HCT116 (cell line): Measurements from ENCODE around the gene FBN3. TPM values are rescaled to one million over a fixed set of nuclear protein-coding genes. Genes with fewer than 3 reads are reported as not detected.

Experiments used
- ATAC-seq: fragments of 200-7000 bp; cut with Tn5 transposase; 2 replicates; pipeline ENCODE4 v1.9.1; 2020; ENCODE audit warnings: mild to moderate bottlenecking, moderate library complexity
- BruUV-seq: library from RNA; stranded (reverse); fragments of 400-500 nt; replicated peaks from 2 replicates; lab custom pipeline; 2021; lab: Mats Ljungman, UMichigan
- CTCF ChIA-PET: fragments of 300-600 bp; sonication (Branson Sonifier 250); formaldehyde crosslinking; loops from one replicate; lab custom pipeline; 2021; ENCODE audit warnings: antibody characterized with exemption; lab: Charles Lee
- POLR2A ChIA-PET: fragments of 300-600, 350-600 bp; sonication (Branson Sonifier 250); formaldehyde crosslinking; loops from one replicate; lab custom pipeline; 2021; ENCODE audit warnings: antibody characterized with exemption; lab: Charles Lee
- RAD21 ChIA-PET, 2 experiments: fragments of 300-600 bp; sonication (Branson Sonifier 250); formaldehyde crosslinking; loops; one replicate each; lab custom pipeline; 2023; ENCODE audit warnings: low total read pairs in 2 of 2; ENCODE audit not compliant: uncharacterized antibody in 2 of 2, unreplicated experiment in 2 of 2, low non-redundant PET in 1 of 2; lab: Charles Lee
- DNase-seq: peaks from one replicate; pipeline ENCODE4 v3.0.0-alpha.2; 2010; ENCODE audit warnings: low read depth, low spot score
- H2AFZ ChIP-seq: fragments of 200-600 bp; shearing (Covaris generic), sonication (generic); 2 replicates; pipeline ENCODE4 v1.6.1; 2017; ENCODE audit warnings: low read depth, mixed run types, mixed read lengths, antibody characterized with exemption, low read length; ENCODE audit not compliant: poor library complexity, severe bottlenecking
- H3K27ac ChIP-seq: 2 replicates; pipeline ENCODE4 v1.5.1; 2012; ENCODE audit warnings: low read depth, low read length
- H3K27me3 ChIP-seq: fragments of 200-600 bp; sonication (generic); 2 replicates; pipeline ENCODE4 v1.6.1; 2016; ENCODE audit warnings: mixed run types, low read length, mixed read lengths; ENCODE audit not compliant: insufficient read depth
- H3K36me3 ChIP-seq, 2 experiments: fragments of 200-500 bp in 1 of 2; fragments of 200-600 bp in 1 of 2; sonication (Bioruptor generic) in 1 of 2; sonication (generic) in 1 of 2; 2 replicates each; pipeline versions ENCODE4 v1.5.1 to v1.6.1; 2014 to 2016; ENCODE audit warnings: low read length in 2 of 2, inconsistent platforms in 1 of 2, mixed read lengths in 1 of 2, mixed run types in 1 of 2; ENCODE audit not compliant: insufficient read depth in 2 of 2, control insufficient read depth in 1 of 2
- H3K4me1 ChIP-seq, 2 experiments: fragments of 200-600 bp in 1 of 2; sonication (generic) in 1 of 2; 2 replicates each; pipeline versions ENCODE4 v1.5.1 to v1.6.1; 2012 to 2017; ENCODE audit warnings: low read length in 2 of 2, inconsistent platforms in 1 of 2, mild to moderate bottlenecking in 1 of 2, mixed read lengths in 1 of 2, mixed run types in 1 of 2, moderate library complexity in 1 of 2; ENCODE audit not compliant: insufficient read depth in 2 of 2, control insufficient read depth in 1 of 2
- H3K4me2 ChIP-seq: fragments of 200-600 bp; sonication (generic); 2 replicates; pipeline ENCODE4 v1.6.1; 2017; ENCODE audit warnings: mixed run types, low read length, mixed read lengths
- H3K4me3 ChIP-seq, 2 experiments: fragments of 200-600 bp in 1 of 2; sonication (generic) in 1 of 2; replicated peaks in 1 of 2; 2 replicates each; pipeline ENCODE4 v1.5.1; 2011 to 2016; ENCODE audit warnings: low read length in 2 of 2, control low read depth in 1 of 2, low read depth in 1 of 2, mild to moderate bottlenecking in 1 of 2, mixed read lengths in 1 of 2, mixed run types in 1 of 2
- H3K79me2 ChIP-seq: fragments of 200-600 bp; sonication (generic); 2 replicates; pipeline ENCODE4 v1.6.1; 2017; ENCODE audit warnings: mild to moderate bottlenecking, mixed run types, low read length, moderate library complexity, mixed read lengths; ENCODE audit not compliant: insufficient read depth
- H3K9ac ChIP-seq: fragments of 200-600 bp; sonication (generic); 2 replicates; pipeline ENCODE4 v1.6.1; 2016; ENCODE audit warnings: low read length, mixed read lengths
- H3K9me2 ChIP-seq: fragments of 200-600 bp; sonication (generic), shearing (Covaris generic); 2 replicates; pipeline ENCODE4 v1.6.1; 2017; ENCODE audit warnings: mixed run types, mild to moderate bottlenecking, moderate library complexity; ENCODE audit not compliant: insufficient read depth
- H3K9me3 ChIP-seq, 2 experiments: fragments of 200-500 bp in 1 of 2; fragments of 200-600 bp in 1 of 2; sonication (Bioruptor generic) in 1 of 2; sonication (generic) in 1 of 2; 2 replicates each; pipeline ENCODE4 v1.6.1; 2014 to 2017; ENCODE audit warnings: low read length in 2 of 2, mixed read lengths in 2 of 2, inconsistent platforms in 1 of 2, low read depth in 1 of 2, mild to moderate bottlenecking in 1 of 2, mixed run types in 1 of 2, moderate library complexity in 1 of 2; ENCODE audit not compliant: control insufficient read depth in 1 of 2, insufficient read depth in 1 of 2
- H4K20me1 ChIP-seq: fragments of 200-600 bp; sonication (generic), shearing (Covaris generic); 2 replicates; pipeline ENCODE4 v1.6.1; 2017; ENCODE audit warnings: mixed run types, mild to moderate bottlenecking, moderate library complexity; ENCODE audit not compliant: insufficient read depth
- CBX3 ChIP-seq: IDR thresholded peaks from 2 replicates; pipeline ENCODE4 v1.6.1; 2012; ENCODE audit warnings: low read depth
- CTCF ChIP-seq, 3 experiments: fragments of 200-600 bp in 1 of 3; sonication (generic) in 1 of 3; IDR thresholded peaks in 2 of 3; conservative IDR thresholded peaks in 1 of 3; 2 replicates each; pipeline ENCODE4 v1.5.1; 2012 to 2017; ENCODE audit warnings: low read depth in 2 of 3, low read length in 2 of 3, antibody characterized with exemption in 1 of 3, borderline replicate concordance in 1 of 3, control low read depth in 1 of 3, mild to moderate bottlenecking in 1 of 3, mixed read lengths in 1 of 3, mixed run types in 1 of 3, moderate library complexity in 1 of 3; ENCODE audit not compliant: insufficient read depth in 1 of 3
- EGR1 ChIP-seq: IDR thresholded peaks from 2 replicates; pipeline ENCODE4 v1.6.1; 2012; ENCODE audit warnings: low read depth
- ELF1 ChIP-seq: IDR thresholded peaks from 2 replicates; pipeline ENCODE4 v1.6.1; 2012; ENCODE audit warnings: low read depth, borderline replicate concordance
- EZH2 ChIP-seq: fragments of 200-600 bp; sonication (generic); IDR thresholded peaks from 2 replicates; pipeline ENCODE4 v1.6.1; 2017; ENCODE audit warnings: antibody characterized with exemption, mixed run types
- EZH2phosphoT487 ChIP-seq: fragments of 200-600 bp; IDR thresholded peaks from 2 replicates; pipeline ENCODE4 v1.6.1; 2018; ENCODE audit warnings: antibody characterized with exemption, borderline replicate concordance
- FOSL1 ChIP-seq: IDR thresholded peaks from 2 replicates; pipeline ENCODE4 v1.6.1; 2012; ENCODE audit warnings: low read depth
- POLR2A ChIP-seq: IDR thresholded peaks from 2 replicates; pipeline ENCODE4 v1.7.0; 2011; ENCODE audit warnings: borderline replicate concordance; ENCODE audit not compliant: insufficient read depth, insufficient read length; ENCODE audit errors: extremely low read depth
- RAD21 ChIP-seq: IDR thresholded peaks from 2 replicates; pipeline ENCODE4 v1.6.1; 2012; ENCODE audit warnings: low read depth, mild to moderate bottlenecking
- REST ChIP-seq: IDR thresholded peaks from 2 replicates; pipeline ENCODE4 v1.6.1; 2012; ENCODE audit warnings: low read depth
- SIN3A ChIP-seq: IDR thresholded peaks from 2 replicates; pipeline ENCODE4 v1.6.1; 2012; ENCODE audit warnings: low read depth
- SP1 ChIP-seq: IDR thresholded peaks from 2 replicates; pipeline ENCODE4 v1.6.1; 2012; ENCODE audit warnings: low read depth
- ZBTB33 ChIP-seq: IDR thresholded peaks from 2 replicates; pipeline ENCODE4 v1.6.1; 2011; ENCODE audit warnings: mild to moderate bottlenecking, low read length, moderate library complexity; ENCODE audit not compliant: insufficient replicate concordance; ENCODE audit errors: extremely low read depth
- ZNF274 ChIP-seq: fragments of 200-500 bp; sonication (Bioruptor generic); IDR thresholded peaks from 2 replicates; pipeline ENCODE4 v1.6.1; 2014; ENCODE audit warnings: mild to moderate bottlenecking, low read depth, low read length, inconsistent platforms
- intact Hi-C: fragments of 100-400 bp; cut with micrococcal nuclease; formaldehyde crosslinking; loops from 2 replicates; pipeline ENCODE4 v1.10.0; 2022
- total RNA-seq: library from RNA; stranded (reverse); gene quantifications from one replicate; pipeline ENCODE4 v1.2.1, GENCODE V29; 2021; ENCODE audit not compliant: unreplicated experiment

Gene FBN3
- total RNA-seq, 1 experiment from 2014 or later: 6.6 TPM

DNA sequence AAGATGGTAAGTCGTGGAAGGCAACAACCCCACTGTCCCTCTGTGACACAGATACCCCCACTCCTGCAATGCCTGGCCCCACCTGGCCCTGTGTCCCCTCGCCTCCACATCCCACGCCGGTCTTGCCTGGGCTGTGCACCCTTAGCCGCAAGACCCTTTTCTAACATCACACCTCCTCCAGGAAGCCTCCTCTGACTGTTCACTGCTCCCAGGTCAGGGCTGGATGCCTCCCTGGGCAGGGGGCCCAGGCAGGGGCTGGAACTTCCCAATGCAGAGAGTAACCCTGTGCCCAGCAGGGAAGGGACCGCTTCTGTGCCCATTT, 1.3 kb downstream of the FBN3 start:
- POLR2A ChIA-PET: no interaction called here
- RAD21 ChIA-PET: no interaction called here
- Histone ChIP-seq H3K4me3 (peak overlapping the region in 1 of 2 experiments; percentile 70; a peak in 3 of 4 replicates), H3K9ac (peak overlapping the region; percentile 60; the same call in 1 of the 2 replicates), H3K27ac (no peak overlapping the region; the same call in 1 of the 2 replicates), H2AFZ (no peak overlapping the region), H4K20me1 (no peaks in the 10 kb centered on the region), H3K4me1 (peaks cover 8 to 26% of the 10 kb centered on the region in 2 experiments; a peak in 3 of 4 replicates), H3K36me3 (no peaks in the 10 kb centered on the region), H3K27me3 (no peaks in the 10 kb centered on the region), H3K9me3 (no peaks in the 10 kb centered on the region), H3K4me2 (peak overlapping the region; percentile 100), H3K9me2 (no peaks in the 10 kb centered on the region), H3K79me2 (no peaks in the 10 kb centered on the region)
- intact Hi-C loops: no loop called here
- ATAC-seq (no peak), DNase-seq (no peak)
- BruUV-seq: no TSS peak
- CTCF ChIA-PET: no interaction called here
- TF ChIP-seq CBX3 (no peak), EGR1 (no peak)

DNA sequence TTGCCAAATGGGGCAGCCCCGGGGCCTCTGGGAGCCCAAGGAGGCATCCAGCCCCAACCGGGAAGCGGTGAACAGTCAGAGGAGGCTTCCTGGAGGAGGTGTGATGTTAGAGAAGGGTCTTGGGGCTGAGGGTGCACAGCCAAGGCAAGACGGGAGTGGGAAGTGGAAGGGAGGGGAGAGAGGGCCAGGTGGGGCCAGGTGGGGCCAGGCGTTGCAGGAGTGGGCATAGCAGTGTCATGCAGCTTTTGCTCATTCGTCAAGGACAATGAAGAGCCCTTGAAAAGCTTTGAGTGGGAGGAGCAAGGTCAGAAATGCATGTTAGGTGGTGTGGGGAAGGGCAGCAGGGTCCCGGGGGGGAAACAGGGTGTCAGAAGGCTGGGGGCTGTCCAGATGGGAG, 1.8 kb downstream of the FBN3 start:
- RAD21 ChIA-PET: no interaction called here
- H3K9me2 ChIP-seq: no peaks in the 10 kb centered on the region
- H3K4me1 ChIP-seq: peaks cover 8 to 26% of the 10 kb centered on the region in 2 experiments; a peak in 3 of 4 replicates
- intact Hi-C loops: no loop called here
- H3K27me3 ChIP-seq: no peaks in the 10 kb centered on the region
- no peaks in the 10 kb centered on the region for H3K36me3 ChIP-seq
- CTCF ChIA-PET: no interaction called here
- BruUV-seq: no TSS peak
- no peak for DNase-seq
- POLR2A ChIA-PET: no interaction called here
- H3K9me3 ChIP-seq: no peaks in the 10 kb centered on the region
- no peak for ATAC-seq
- no peaks in the 10 kb centered on the region for H3K79me2 ChIP-seq
- H3K4me2 ChIP-seq: no peak overlapping the region
- no peak overlapping the region for H3K27ac ChIP-seq
- no peak overlapping the region for H3K9ac ChIP-seq
- no peak overlapping the region for H2AFZ ChIP-seq
- H3K4me3 ChIP-seq: no peak overlapping the region
- H4K20me1 ChIP-seq: no peaks in the 10 kb centered on the region
- no peak for TF ChIP-seq EZH2
- no peak for TF ChIP-seq EZH2phosphoT487
- no peak for TF ChIP-seq REST
- no peak for TF ChIP-seq CTCF (IDR thresholded peaks at IDR 0.05 in 2 of 3, conservative IDR thresholded peaks at IDR 0.05 in 1 of 3; ENCODE audit: borderline replicate concordance in 1 of 3, insufficient read depth in 1 of 3, low read depth in 2 of 3, low read length in 2 of 3)
- TF ChIP-seq ZNF274: no peak
- no peak for TF ChIP-seq RAD21
- no peak for TF ChIP-seq FOSL1
- TF ChIP-seq SP1: no peak
- TF ChIP-seq CBX3: no peak
- TF ChIP-seq POLR2A: no peak
- no peak for TF ChIP-seq ZBTB33
- TF ChIP-seq ELF1: no peak
- no peak for TF ChIP-seq SIN3A
